ENCODE results near the gene LRCH1. TPM values are rescaled to one million over a fixed set of nuclear protein-coding genes. Genes with fewer than 3 reads are reported as not detected.
"Not testable (repeated sequence)": the region's sequence is repeated elsewhere in the genome, so short reads cannot be mapped to it uniquely, and the experiment has no call there.

Gene LRCH1
- total RNA-seq, 1 donor from 2014 or later: 17.1 TPM

DNA sequence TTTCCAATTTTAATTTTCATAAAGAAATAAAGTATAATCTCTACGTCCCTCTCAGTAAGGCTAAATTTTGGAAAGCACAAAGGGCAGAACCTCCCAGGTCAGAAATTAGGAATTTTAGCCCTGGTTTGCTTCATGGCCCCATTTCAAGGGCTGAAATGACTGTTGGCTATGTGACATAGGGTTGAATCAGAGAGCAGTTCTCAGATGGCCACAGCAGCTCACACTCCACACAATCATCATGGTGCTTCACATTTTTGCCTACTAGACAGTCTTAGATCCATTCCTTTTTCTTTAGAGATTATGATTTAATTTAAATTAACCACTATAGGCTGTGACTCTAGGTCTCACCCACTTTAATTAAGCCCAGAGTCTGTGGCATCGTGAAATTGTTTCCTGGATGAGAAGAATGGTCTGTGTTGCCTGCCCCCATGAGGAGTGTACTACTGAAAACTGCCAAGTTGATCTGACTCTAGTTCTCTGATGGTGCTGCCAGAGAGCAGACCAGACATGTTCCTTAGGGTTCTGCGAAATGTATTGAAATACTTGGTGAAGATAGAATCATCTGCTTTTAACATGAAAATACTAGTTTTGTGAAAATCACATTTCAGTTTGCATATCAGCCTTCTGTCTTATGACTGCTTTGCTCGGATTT is 186.6 kb downstream of the LRCH1 start:
- intact Hi-C loops (cut with micrococcal nuclease): no loop called here

DNA sequence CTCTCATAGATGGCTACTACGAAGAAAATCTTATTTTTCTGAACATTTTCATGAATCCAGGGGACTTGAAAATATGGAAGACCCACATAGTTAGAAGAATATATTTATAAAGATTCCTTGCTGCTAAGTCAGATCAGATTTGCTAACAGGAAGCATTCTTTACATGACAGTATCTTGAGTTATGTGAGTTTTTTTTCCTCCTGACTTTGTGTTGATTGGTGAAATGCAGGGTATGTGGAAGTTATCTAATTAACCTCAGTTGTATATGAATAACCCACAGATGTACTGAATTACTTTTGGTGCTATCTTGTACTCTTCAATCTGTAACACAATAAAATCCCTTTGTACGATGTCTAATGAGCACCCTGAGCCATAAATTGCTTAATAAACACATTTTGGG is 190.2 kb downstream of the LRCH1 start:
- intact Hi-C loops (cut with micrococcal nuclease): no loop called here

DNA sequence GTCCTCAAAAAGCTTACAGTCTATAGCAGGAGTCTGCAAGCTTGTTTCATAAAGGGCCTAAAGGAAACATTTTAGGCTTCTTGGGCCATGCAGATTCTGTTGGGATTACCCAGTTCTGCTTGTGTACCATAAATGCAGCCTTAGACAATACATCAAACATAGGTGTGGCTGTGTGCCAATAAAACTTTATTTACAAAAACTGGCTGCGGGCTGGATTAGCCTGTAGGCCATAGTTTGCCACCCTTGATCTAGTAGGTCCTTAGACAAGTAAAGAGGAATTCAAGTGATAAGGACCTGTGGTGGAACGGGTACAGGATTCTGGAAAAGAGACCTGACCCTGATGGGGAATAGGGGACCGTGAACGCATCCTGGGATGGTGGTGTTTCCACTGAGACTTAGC is 192.1 kb downstream of the LRCH1 start:
- intact Hi-C loops (cut with micrococcal nuclease): no loop called here

DNA sequence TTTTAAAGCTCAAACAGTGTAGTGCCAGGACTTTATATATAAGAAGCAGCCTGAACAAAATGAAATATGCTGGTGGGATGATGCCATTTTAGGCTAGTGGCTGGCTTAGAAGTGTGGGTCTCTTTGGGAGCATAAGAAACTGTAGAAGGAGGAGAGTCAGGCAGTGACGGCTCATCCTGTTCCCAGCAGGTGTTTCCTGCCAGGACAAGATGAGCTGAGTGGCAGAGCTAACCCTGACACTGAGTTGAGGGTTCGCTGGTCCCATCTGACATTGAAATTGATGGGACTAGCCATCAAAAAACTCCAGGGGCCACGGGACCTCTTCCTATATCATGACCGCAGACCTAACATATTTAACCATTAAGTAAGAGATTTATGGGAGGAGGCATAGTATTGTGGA is 192.7 kb downstream of the LRCH1 start:
- intact Hi-C loops (cut with micrococcal nuclease): no loop called here

DNA sequence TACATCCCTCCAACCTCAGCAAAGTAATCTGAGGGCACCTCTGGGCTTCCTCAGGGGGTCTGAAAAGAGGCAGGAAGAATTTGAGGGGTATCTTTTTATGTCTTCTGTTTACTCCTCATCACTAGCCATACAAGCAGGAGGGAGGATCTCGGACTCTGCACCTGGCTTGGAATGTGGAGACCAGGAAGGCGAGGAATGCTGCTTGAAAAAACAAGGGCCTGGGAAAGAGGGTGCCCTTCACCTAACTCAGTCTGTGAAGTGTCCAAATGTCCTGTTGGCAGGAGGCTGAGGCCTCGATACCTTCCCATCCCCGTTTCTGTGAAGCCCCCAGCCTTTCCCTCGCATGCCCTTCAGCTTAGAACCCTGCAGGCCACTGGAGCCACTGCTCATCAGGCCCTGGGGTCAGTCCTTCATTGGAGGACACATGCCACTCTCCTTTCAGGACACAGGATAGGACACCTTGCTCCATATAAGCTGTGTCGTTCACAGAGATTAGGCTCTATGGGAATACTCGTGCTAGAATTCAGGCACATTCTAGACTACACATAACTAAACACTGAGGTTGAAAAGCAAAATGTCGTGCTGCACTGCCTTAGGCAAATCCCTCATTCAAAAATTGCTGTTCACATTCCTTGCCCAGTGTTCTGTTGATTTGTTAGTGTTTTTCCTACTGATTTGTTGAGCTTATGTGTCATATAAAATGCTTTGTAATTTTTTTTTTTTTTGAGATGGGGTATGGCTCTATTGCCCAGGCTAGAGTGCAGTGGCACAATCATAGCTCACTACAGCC is 194.3 kb downstream of the LRCH1 start:
- intact Hi-C loops (cut with micrococcal nuclease): no loop called here

DNA sequence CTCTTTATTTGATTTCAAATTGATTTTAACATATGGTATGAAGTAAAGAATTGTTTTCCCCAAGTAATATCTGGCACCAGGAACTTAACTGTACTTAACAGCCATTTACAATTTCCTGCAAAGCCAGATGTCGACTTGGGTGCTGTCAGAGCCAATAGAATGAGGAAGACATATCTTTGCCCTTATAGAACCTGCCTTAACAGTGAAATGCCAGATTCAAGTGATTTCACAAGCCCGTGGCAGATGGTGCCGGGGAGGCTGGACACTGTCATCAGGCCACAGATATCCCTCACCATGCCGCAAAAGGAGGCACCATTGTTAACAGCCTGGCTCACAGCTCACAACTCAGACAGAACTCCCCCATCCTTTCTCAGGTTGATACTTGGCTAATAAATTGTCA is 195.3 kb downstream of the LRCH1 start:
- intact Hi-C loops (cut with micrococcal nuclease): no loop called here

DNA sequence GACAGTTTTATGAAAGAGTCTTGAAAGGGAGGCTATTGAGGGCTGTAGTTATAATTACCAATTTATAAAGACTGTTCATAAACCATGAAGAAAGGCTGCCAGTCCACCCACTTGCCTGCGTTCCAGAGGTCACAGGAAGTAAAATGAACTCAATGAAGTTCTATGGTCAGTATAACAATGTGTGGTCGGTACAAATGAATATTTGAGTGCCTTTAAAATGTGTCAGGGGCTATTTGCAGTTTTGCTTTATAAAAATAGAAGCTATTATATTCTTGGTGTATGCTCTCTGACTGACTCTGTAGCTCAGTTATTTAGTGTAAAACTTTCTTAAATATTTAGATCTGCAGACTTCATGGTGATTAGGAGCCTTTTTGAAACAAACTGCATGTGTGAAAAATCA is 197.0 kb downstream of the LRCH1 start:
- intact Hi-C loops (cut with micrococcal nuclease): loop anchor here (5.0 kb wide), 1 partner anchor 47 kb away; the partner anchor contains the start of gene ESD

DNA sequence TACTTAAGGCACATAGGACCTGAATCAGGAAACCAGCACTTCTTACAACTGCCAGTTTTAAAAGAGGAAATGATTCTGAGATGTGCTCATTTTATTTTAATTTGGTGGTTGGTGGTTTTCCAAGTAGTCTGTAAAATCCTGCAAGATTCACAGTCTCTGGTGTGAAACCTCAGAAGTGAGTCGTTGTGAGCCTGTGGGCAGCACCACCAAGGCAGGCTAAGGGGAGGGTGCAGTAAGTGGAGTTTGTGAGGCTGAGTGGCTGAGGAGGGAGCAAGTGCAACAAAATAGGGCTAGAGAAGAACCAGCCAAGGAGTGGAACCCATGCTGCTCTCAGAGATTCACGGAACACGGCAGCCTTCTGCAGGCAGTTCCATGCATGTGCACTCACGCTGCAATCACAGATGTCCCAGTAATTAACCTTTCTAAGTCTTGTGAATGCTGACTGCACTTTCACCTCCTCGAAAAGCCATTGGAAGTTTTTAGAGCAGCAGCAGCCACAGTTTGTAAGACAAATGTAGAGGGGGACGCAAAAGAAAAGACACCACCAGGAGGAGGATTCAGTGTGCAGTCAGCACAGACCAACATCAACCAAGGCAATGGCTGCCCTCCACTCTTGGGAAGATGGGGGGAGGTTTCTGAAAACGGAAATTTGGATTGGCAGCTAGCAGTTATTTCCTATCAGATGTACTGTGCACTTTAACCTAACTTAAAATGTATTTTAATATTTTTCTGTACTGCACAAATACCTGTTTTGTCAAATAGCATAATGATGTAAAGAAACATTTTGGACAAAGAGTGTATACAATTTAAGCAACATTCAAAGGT is 199.1 kb downstream of the LRCH1 start:
- intact Hi-C loops (cut with micrococcal nuclease): loop anchor here (1.0 to 5.0 kb wide), 2 partner anchors 45 to 199 kb away; partner anchors contain the start of genes ESD and LRCH1

DNA sequence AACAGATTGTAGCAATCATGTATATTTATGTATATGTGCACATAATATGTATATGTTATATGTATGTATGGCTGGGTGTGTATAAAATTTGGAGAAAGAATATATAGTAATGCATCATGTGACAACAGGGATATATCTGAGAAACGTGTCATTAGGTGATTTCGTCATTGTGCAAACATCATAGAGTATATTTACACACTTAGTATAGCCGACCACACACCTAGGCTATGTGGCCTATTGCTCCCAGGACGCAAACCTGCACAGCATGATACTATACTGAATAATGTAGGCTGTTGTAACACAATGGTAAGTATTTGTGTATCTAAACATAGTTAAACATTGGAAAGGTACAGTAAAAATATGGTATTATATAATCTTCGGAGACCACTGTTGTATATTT is 200.2 kb downstream of the LRCH1 start:
- intact Hi-C loops (cut with micrococcal nuclease): loop anchor here (5.0 kb wide), 1 partner anchor 44 kb away; the partner anchor contains the start of gene ESD

DNA sequence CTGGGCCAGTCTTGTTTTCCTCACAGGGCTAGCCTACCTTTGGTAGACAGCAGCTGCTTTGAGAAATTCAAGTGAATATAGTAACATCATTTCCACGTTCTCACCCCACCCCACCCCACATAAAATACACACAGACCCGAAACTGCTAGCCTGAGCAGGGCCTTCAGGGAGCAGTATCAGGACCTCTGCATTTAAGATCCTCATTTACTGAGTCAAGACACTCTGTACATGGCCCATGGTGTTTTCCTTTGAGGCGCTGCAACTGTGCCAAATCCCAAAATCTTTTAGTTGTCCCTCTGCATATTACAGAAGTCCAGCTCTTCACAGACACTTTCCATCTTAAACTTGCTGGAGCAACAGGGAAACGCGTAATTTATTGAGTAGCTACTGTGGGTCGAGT is 200.9 kb downstream of the LRCH1 start:
- intact Hi-C loops (cut with micrococcal nuclease): loop anchor here (5.0 kb wide), 1 partner anchor 43 kb away; the partner anchor contains the start of gene ESD

DNA sequence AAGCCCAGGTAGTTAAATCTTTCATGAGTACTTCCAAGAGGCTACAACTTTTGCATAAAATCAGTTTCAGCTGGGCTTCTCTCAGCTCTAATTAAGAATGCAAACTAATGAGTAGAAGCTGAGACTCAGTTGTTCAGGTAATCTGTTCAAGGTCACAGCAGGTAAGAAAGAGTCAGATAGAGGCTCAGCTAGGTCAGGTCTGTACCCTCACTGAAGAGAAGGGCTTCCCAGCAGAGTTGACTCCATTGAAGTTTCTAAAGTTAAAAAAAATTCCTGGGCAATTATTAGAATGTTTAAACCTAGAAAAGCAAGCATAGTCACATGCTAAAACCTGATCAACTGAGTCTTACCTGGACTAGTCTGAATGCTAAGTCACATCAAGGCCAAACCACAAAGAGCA is 201.8 kb downstream of the LRCH1 start:
- intact Hi-C loops (cut with micrococcal nuclease): loop anchor here (5.0 kb wide), 1 partner anchor 42 kb away; the partner anchor contains the start of gene ESD

DNA sequence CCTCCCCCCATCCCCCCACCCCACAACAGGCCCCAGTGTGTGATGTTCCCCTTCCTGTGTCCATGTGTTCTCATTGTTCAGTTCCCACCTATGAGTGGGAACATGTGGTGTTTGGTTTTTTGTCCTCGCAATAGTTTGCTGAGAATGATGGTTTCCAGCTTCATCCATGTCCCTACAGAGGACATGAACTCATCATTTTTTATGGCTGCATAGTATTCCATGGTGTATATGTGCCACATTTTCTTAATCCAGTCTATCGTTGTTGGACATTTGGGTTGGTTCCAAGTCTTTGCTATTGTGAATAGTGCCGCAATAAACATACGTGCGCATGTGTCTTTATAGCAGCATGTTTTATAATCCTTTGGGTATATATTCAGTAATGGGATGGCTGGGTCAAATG is 202.5 kb downstream of the LRCH1 start:
- intact Hi-C loops (cut with micrococcal nuclease): not testable (repeated sequence)

DNA sequence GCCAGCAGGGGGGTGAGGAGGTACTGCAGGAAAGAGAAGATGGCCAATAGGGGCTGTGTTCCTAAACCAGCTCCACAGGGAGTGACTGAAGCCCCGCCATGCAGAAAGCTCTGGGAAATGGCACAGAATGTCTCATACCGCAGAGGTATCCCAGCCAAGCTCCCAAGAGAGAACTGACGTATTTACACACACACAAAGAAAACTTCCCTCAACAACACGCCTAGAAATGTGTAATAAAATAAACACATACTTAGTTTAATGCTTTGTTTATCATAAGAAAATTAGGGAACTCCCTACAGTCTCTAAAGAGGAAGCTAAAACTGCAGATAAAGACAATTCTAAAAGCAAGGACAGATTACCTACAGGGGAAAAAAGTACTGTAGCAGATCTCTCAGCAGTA is 204.0 kb downstream of the LRCH1 start:
- intact Hi-C loops (cut with micrococcal nuclease): no loop called here

DNA sequence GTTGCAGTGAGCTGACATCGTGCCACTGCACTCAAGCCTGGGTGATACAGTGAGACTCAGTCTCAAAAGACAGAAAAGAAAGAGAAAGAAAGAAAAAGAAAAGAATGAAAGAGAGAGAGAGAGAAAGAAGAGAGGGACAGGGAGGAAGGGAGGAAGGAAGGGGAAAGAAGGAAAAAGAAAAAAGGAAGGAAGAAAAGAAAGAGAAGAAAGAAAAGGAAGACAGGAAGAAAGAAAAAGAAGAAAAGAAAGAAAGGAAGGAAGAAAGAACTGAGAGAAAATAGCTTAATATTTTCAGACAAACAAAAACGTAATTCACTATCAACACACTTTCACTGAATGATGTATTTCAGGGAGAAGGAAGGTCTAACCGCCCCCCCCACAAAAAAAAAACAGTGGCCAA is 204.7 kb downstream of the LRCH1 start:
- intact Hi-C loops (cut with micrococcal nuclease): no loop called here

DNA sequence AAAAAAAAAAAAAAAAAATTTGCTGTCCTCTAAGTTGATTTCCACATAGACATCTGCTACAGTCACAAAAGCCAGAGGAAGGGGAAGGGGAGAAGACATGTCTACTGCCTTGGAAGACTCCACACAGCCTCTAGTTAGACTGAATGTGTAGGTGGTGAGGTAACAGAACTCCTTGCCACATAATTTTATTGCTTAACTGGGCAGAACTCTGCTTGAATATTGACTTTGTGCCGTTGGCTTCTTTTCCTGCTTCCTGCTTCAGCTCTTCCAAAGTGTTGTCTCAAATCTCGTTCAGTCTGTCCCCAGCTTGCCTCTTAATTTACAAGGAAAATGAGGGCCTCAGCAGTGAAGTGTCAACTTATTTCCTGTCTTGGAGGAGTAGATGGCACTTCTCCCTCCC is 206.9 kb downstream of the LRCH1 start:
- intact Hi-C loops (cut with micrococcal nuclease): no loop called here

DNA sequence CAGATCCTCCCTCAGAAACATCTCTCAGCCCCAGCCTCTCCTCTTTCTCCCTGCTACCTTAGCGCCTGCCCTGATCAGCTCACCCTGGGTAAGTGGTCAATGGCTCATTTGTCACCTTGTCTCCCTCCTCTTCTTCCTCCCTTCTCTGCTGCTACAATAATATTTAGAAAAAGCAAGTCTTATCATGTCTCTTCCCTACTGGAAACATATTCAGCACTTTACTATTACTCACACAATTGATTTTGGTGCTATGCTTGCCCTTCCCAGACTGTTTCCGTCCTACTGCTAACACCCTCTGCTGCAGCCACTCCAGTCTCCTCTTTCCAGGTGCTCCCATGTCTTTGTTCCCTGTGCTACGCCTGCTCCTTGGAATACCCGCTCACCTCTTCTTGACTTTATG is 208.2 kb downstream of the LRCH1 start:
- intact Hi-C loops (cut with micrococcal nuclease): no loop called here

DNA sequence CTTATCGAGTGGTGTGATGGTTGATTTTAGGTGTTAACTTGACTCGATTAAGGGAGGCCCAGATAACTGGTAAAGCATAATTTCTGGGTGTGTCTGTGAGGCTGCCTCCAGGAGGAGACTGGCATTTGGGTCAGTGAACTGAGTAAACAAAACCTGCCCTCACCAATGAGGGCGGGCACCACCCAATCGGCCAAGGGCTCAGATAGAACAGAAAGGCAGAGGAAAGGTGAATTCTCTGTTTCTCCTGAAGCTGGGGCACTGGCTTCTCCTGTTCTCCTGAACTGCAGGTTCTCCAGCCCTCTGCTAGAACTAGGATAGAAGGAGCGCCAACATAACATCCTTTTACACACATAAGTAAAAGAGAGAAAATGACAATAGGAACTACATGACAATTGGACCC is 208.9 kb downstream of the LRCH1 start:
- intact Hi-C loops (cut with micrococcal nuclease): no loop called here

DNA sequence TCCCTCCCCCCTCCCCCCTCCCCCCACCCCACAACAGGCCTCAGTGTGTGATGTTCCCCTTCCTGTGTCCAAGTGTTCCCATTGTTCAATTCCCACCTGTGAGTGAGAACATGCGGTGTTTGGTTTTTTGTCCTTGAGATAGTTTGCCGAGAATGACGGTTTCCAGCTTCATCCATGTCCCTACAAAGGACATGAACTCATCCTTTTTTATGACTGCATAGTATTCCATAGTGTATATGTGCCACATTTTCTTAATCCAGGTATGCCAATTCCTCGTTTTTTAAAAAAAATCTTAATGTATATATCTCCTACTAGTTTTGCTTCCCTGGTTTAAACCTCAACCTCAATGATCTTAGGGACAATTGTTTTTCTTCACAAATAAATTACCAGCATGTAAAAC is 217.0 kb downstream of the LRCH1 start:
- intact Hi-C loops (cut with micrococcal nuclease): not testable (repeated sequence)

DNA sequence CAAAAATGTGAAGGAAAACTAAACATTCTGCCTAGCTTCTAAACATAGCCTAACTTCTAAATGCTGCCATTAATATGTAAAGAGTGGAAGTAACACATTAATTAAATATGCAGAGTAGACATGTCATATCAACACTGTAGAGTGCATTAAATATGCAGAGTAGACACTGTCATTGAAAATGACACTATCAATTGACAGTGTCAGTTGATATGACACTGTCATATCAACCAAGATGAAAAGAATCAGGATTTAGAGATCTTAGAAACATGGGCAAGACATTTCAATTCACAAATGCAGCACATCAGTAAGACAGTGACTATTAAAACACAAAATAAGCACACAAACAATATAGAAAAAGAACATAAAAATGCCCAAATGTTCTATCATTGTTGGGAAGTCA is 218.7 kb downstream of the LRCH1 start:
- intact Hi-C loops (cut with micrococcal nuclease): no loop called here

DNA sequence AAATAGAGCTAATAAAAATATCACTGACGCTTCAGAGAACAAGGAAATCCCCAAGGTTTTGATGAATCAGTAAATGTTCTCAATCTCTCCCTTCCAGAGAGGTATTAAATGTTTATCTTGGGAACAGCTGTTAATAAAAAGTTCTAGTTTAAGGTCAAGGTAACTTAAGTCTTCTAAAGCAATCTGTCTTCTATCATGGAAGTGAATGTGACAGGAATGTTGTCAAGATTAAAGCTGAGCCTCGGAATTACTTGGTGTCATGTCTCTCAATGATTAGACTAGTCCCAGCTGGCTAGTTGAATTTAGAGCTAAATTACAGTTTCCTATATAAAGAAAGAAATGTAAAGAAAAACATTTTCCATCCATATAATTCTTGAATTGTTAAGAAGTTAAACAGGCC is 220.6 kb downstream of the LRCH1 start:
- intact Hi-C loops (cut with micrococcal nuclease): no loop called here

DNA sequence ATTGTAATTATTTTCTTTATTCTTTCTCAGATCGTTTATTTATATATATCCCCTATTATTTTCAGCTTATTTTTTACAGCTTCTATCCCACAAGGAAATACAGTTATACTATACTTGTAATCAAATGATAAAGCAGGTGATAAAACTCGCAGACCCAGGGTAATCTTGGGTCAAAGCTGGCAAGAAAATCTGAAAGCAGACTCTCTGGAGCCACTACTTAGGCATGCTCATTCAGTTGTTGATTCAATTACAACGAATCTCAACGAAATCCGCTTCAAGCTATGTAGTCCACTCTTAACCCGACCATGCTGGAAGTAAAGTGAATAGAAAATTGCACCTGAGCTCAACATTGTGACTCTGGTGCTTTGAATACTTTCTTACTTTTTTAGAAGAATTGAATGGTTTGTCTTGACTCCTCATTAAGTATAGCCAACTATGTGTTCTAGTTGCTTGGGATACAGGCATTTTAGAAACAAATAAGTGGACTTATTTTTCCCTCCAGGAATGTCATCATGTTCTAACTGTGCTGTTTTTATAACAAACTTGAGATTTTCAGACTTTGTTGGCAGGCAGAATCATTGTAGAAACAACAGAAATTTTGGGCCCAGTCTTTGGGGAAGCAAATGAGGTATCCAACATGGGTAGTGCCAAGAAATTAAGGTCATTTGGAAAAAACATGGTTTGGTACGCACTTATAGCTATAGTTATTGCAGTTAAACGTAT is 222.6 kb downstream of the LRCH1 start:
- intact Hi-C loops (cut with micrococcal nuclease): no loop called here
